Measurements from ENCODE around the gene S100A9.

Gene S100A9

DNA sequence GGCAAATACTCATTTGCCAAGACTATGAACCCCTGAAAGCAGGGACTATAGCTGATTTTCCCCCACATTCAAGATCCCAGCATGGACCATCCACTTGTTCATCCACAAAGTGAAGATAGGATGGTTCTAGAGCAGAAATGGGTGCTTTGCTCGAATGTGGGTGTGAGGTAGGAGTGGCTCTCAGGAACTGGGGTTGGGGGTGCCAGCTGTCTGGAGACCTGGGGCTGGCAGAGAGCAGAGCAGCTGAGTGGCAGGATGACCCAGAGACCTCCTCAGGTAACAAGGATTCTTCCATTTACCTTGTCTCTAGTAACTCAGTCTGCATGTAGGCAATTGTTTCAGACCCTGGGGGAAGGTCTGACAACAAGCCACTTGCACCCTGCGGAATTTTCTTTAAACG is 6.0 kb downstream of the S100A9 start:
- Histone ChIP-seq H3K36me3 (ENCODE audit: control insufficient read depth, low read length) (no peaks in the 10 kb centered on the region), H3K27ac (ENCODE audit: low read depth, low read length) (no peak overlapping the region)

DNA sequence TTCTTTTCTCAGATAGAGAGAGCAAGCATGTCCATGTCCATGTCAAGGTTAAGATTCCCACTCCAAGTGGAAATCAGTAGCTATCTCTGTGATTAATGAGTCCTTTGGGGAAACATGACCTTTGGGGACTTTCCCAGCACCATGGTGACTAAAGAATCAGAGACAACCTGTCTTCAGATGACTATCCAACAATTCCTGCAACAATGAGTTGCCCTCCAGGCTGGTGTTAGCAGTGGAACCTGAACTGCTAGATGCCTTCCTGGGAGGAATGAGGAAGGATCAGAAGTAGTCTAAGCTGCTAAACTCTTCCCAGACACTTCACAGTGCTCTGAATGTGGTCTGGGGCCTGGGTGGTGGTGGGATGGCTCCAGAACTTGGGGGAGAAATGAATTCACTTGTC is 6.5 kb downstream of the S100A9 start:
- Histone ChIP-seq H3K4me1 (ENCODE audit: control insufficient read depth, low read length) (no peaks in the 10 kb centered on the region), H3K27ac (ENCODE audit: low read depth, low read length) (no peak overlapping the region), H3K79me2 (ENCODE audit: control insufficient read depth, low read length) (no peaks in the 10 kb centered on the region), H4K20me1 (ENCODE audit: control insufficient read depth, insufficient read depth, low read depth, low read length) (no peaks in the 10 kb centered on the region; the same call in 1 of the 2 replicates), H3K9me3 (ENCODE audit: control insufficient read depth, insufficient read depth, low read length) (no peaks in the 10 kb centered on the region), H3K4me2 (ENCODE audit: low read length) (no peak overlapping the region), H3F3A (ENCODE audit: control insufficient read depth, insufficient read depth) (no peaks in the 10 kb centered on the region), H3K36me3 (ENCODE audit: control insufficient read depth, low read length) (no peaks in the 10 kb centered on the region), H3K4me3 (ENCODE audit: low read length) (no peak overlapping the region), H3K9me2 (replicated peaks; ENCODE audit: control insufficient read depth, low read length) (no peaks in the 10 kb centered on the region), H3K27me3 (ENCODE audit: control insufficient read depth, low read length) (peaks cover 11% of the 10 kb centered on the region)
- no peak for TF ChIP-seq EZH2phosphoT487 (IDR thresholded peaks at IDR 0.05; ENCODE audit: borderline replicate concordance, low read length)
- TF ChIP-seq, protein P1, sequence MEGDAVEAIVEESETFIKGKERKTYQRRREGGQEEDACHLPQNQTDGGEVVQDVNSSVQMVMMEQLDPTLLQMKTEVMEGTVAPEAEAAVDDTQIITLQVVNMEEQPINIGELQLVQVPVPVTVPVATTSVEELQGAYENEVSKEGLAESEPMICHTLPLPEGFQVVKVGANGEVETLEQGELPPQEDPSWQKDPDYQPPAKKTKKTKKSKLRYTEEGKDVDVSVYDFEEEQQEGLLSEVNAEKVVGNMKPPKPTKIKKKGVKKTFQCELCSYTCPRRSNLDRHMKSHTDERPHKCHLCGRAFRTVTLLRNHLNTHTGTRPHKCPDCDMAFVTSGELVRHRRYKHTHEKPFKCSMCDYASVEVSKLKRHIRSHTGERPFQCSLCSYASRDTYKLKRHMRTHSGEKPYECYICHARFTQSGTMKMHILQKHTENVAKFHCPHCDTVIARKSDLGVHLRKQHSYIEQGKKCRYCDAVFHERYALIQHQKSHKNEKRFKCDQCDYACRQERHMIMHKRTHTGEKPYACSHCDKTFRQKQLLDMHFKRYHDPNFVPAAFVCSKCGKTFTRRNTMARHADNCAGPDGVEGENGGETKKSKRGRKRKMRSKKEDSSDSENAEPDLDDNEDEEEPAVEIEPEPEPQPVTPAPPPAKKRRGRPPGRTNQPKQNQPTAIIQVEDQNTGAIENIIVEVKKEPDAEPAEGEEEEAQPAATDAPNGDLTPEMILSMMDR (IDR thresholded peaks at IDR 0.05; ENCODE audit: low read depth, low read length, poor library complexity, severe bottlenecking): no peak

More for the DNA sequence above, 6.0 kb downstream of the S100A9 start:
- TF ChIP-seq, protein P1 (IDR thresholded peaks at IDR 0.05; ENCODE audit: low read depth, low read length, poor library complexity, severe bottlenecking): no peak
- Histone ChIP-seq H3K4me1 (ENCODE audit: control insufficient read depth, low read length) (no peaks in the 10 kb centered on the region), H3K27me3 (ENCODE audit: control insufficient read depth, low read length) (peaks cover 11% of the 10 kb centered on the region), H3K4me3 (ENCODE audit: low read length) (no peak overlapping the region), H4K20me1 (ENCODE audit: control insufficient read depth, insufficient read depth, low read depth, low read length) (no peaks in the 10 kb centered on the region; the same call in 1 of the 2 replicates), H3K9me2 (replicated peaks; ENCODE audit: control insufficient read depth, low read length) (no peaks in the 10 kb centered on the region), H3K4me2 (ENCODE audit: low read length) (no peak overlapping the region), H3K9me3 (ENCODE audit: control insufficient read depth, insufficient read depth, low read length) (no peaks in the 10 kb centered on the region), H3K79me2 (ENCODE audit: control insufficient read depth, low read length) (no peaks in the 10 kb centered on the region), H3F3A (ENCODE audit: control insufficient read depth, insufficient read depth) (no peaks in the 10 kb centered on the region)

DNA sequence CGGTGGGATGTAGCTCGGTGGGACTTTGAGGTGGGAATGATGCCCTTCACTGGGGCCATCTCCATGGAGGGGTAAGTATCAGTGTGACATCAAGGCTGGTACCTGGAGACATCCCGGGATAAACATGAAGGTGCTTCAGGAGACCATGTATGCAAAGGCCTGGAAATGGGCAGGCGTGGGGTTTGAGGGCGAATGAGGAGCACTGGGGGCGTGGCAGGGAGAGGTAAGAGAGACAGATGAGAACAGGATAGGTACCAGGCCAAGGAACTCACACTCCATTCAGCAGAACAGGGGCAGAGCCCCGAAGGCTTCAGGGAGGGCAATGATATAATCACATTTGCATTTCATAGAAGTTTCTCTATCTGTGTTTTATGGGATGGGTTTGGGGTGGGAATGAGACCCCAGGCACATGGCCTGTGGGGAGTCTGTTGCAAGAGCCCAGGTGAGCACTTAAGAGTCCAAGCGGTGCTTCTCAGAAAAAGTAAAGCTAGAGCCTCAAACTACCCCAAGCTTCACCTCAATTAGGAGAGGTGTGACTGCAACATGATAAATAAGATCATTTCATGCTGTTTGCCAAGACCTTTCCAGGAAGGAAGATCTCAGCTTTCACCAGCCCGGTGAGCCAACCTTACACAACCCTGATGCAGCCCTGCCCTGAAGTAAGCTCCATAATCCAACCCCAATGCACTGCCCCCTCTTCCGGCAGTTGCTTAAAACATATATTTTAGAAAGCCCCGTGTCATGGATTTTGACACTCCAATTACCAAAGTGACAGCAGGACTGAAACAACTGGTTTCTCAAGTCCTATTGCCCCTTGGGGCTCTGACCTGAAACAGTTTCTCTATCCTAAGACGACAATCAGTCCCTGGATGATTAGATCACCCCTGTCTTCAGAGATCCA is 7.4 kb downstream of the S100A9 start:
- Histone ChIP-seq H3K27me3 (ENCODE audit: control insufficient read depth, low read length) (peaks cover 11% of the 10 kb centered on the region), H3F3A (ENCODE audit: control insufficient read depth, insufficient read depth) (no peaks in the 10 kb centered on the region), H3K9me3 (ENCODE audit: control insufficient read depth, insufficient read depth, low read length) (no peaks in the 10 kb centered on the region), H3K79me2 (ENCODE audit: control insufficient read depth, low read length) (no peaks in the 10 kb centered on the region), H3K27ac (ENCODE audit: low read depth, low read length) (no peak overlapping the region), H4K20me1 (ENCODE audit: control insufficient read depth, insufficient read depth, low read depth, low read length) (no peaks in the 10 kb centered on the region; the same call in 1 of the 2 replicates), H3K9me2 (replicated peaks; ENCODE audit: control insufficient read depth, low read length) (no peaks in the 10 kb centered on the region), H3K36me3 (ENCODE audit: control insufficient read depth, low read length) (no peaks in the 10 kb centered on the region), H3K4me3 (ENCODE audit: low read length) (no peak overlapping the region), H3K4me1 (ENCODE audit: control insufficient read depth, low read length) (no peaks in the 10 kb centered on the region), H3K4me2 (ENCODE audit: low read length) (no peak overlapping the region)
- TF ChIP-seq, protein P1 (IDR thresholded peaks at IDR 0.05; ENCODE audit: low read depth, low read length, poor library complexity, severe bottlenecking): no peak
- no peak for TF ChIP-seq EZH2phosphoT487 (IDR thresholded peaks at IDR 0.05; ENCODE audit: borderline replicate concordance, low read length)

Data from DOHH2 (cell line).